ENCODE data around the gene PPP1R12A. TPM values are rescaled to one million over a fixed set of nuclear protein-coding genes. Genes with fewer than 3 reads are reported as not detected.

Gene PPP1R12A
- total RNA-seq, 1 experiment from 2014 or later = 69.9 TPM

DNA sequence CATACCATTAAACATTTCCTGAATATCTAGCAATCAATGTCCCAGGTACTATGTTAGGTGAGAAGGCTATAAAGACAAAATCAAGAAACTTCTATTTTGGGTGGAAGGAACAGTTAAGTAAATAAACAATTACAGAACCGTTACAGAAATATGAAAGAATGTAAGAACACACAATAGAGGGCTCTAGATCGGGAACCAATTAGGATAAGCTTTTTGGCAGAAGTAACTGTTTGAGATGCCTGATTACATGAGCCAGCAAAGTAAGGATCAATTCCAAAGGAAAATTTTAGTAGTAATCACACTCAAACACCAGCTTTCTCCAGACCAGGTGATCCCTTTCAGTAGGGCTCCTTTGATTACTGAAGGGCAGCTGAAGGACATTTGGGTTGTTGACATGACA lies 33.9 kb downstream of the PPP1R12A start:
- POLR2A ChIA-PET (ENCODE audit: unreplicated experiment) = no interaction called here
- 0 out of 2 replicates have a peak, but pooled peaks cover 6% of the 10 kb centered on the region for H3K36me3 ChIP-seq (ENCODE audit: low read depth)
- intact Hi-C loops (cut with micrococcal nuclease; ENCODE audit: unreplicated experiment) = no loop called here
- no peak overlapping the region for H3K27ac ChIP-seq
- H3K4me1 ChIP-seq (replicated peaks; ENCODE audit: insufficient read depth) = no peaks in the 10 kb centered on the region
- no peaks in the 10 kb centered on the region; the same call in 1 of the 2 replicates for H3K9me2 ChIP-seq (ENCODE audit: insufficient read depth)
- no peaks in the 10 kb centered on the region for H3K27me3 ChIP-seq (ENCODE audit: insufficient read depth, low read depth)
- H3F3A ChIP-seq (ENCODE audit: insufficient read depth, low read depth) = no peaks in the 10 kb centered on the region
- BruUV-seq (replicated peaks) = no TSS peak
- no peak overlapping the region for H3K4me3 ChIP-seq
- CTCF ChIA-PET = no interaction called here
- no peaks in the 10 kb centered on the region for H3K9me3 ChIP-seq (ENCODE audit: insufficient read depth, low read depth)
- H2AFZ ChIP-seq = no peak overlapping the region
- H4K20me1 ChIP-seq (ENCODE audit: insufficient read depth) = peaks cover 10% of the 10 kb centered on the region; the same call in 1 of the 2 replicates
- DNase-seq = no peak
- peaks cover 89% of the 10 kb centered on the region for H3K79me2 ChIP-seq (ENCODE audit: low read depth)
- H3K4me2 ChIP-seq = no peak overlapping the region
- TF ChIP-seq EZH2 (IDR thresholded peaks at IDR 0.05; ENCODE audit: low read depth) = no peak
- TF ChIP-seq, protein P1, sequence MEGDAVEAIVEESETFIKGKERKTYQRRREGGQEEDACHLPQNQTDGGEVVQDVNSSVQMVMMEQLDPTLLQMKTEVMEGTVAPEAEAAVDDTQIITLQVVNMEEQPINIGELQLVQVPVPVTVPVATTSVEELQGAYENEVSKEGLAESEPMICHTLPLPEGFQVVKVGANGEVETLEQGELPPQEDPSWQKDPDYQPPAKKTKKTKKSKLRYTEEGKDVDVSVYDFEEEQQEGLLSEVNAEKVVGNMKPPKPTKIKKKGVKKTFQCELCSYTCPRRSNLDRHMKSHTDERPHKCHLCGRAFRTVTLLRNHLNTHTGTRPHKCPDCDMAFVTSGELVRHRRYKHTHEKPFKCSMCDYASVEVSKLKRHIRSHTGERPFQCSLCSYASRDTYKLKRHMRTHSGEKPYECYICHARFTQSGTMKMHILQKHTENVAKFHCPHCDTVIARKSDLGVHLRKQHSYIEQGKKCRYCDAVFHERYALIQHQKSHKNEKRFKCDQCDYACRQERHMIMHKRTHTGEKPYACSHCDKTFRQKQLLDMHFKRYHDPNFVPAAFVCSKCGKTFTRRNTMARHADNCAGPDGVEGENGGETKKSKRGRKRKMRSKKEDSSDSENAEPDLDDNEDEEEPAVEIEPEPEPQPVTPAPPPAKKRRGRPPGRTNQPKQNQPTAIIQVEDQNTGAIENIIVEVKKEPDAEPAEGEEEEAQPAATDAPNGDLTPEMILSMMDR (conservative IDR thresholded peaks at IDR 0.05) = no peak

DNA sequence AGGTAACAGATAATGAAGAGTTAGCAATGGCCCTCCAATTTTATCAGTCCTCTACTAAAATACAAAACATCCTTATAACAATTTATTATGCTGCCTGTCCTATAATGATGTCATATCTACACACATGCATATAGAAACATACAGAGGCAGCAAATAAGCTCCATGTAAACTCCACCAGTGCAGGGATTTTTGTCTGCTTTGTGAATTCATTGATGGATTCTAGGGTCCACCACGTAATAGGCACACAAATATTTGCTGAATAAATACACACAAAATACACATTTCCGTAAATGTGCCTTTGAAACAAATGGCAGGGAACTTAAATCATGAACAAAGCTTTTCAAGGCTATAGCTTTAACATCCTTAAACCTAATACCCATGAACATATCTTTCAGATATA lies 34.7 kb downstream of the PPP1R12A start:
- no peak for DNase-seq
- Histone ChIP-seq H3K4me2 (no peak overlapping the region), H2AFZ (no peak overlapping the region), H4K20me1 (ENCODE audit: insufficient read depth) (peaks cover 4% of the 10 kb centered on the region; the same call in 1 of the 2 replicates), H3K4me3 (no peak overlapping the region), H3K27ac (no peak overlapping the region), H3K27me3 (ENCODE audit: insufficient read depth, low read depth) (no peaks in the 10 kb centered on the region), H3K36me3 (ENCODE audit: low read depth) (0 out of 2 replicates have a peak, but pooled peaks cover 6% of the 10 kb centered on the region), H3K79me2 (ENCODE audit: low read depth) (peaks cover 90% of the 10 kb centered on the region), H3K9me2 (ENCODE audit: insufficient read depth) (no peaks in the 10 kb centered on the region; the same call in 1 of the 2 replicates), H3F3A (ENCODE audit: insufficient read depth, low read depth) (no peaks in the 10 kb centered on the region), H3K9me3 (ENCODE audit: insufficient read depth, low read depth) (no peaks in the 10 kb centered on the region), H3K4me1 (replicated peaks; ENCODE audit: insufficient read depth) (no peaks in the 10 kb centered on the region)
- CTCF ChIA-PET = no interaction called here
- POLR2A ChIA-PET (ENCODE audit: unreplicated experiment) = no interaction called here
- no TSS peak for BruUV-seq (replicated peaks)
- TF ChIP-seq EZH2 (IDR thresholded peaks at IDR 0.05; ENCODE audit: low read depth) = no peak
- intact Hi-C loops (cut with micrococcal nuclease; ENCODE audit: unreplicated experiment) = no loop called here

DNA sequence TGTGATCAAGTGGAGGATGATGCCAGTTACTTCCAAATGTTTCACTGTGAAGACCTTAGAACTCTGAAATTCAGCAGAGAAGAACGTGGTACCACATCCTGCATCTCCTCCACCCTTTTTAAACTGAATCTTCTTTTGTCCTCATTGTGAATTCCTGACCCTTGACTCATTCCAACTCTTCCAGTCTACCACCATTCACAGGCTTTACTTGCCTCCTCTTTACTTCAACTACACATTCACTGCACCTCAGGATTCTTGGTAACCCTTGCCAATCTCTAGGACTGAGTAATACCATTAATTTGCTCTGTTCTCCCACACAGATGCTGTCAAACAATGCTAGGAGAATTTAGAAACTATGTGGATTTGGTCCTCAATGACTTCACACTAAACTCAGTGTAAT lies 37.3 kb downstream of the PPP1R12A start:
- ChIA-PET CTCF (no interaction called here), POLR2A (ENCODE audit: unreplicated experiment) (no interaction called here)
- Histone ChIP-seq H3K4me1 (replicated peaks; ENCODE audit: insufficient read depth) (no peaks in the 10 kb centered on the region), H3K4me3 (no peak overlapping the region), H3K27me3 (ENCODE audit: insufficient read depth, low read depth) (no peaks in the 10 kb centered on the region), H3F3A (ENCODE audit: insufficient read depth, low read depth) (no peaks in the 10 kb centered on the region), H3K36me3 (ENCODE audit: low read depth) (0 out of 2 replicates have a peak, but pooled peaks cover 6% of the 10 kb centered on the region), H3K27ac (no peak overlapping the region), H3K9me2 (ENCODE audit: insufficient read depth) (no peaks in the 10 kb centered on the region; the same call in 1 of the 2 replicates), H3K79me2 (ENCODE audit: low read depth) (peaks cover 78% of the 10 kb centered on the region), H4K20me1 (ENCODE audit: insufficient read depth) (peaks cover 4% of the 10 kb centered on the region; the same call in 1 of the 2 replicates), H3K4me2 (no peak overlapping the region), H2AFZ (no peak overlapping the region), H3K9me3 (ENCODE audit: insufficient read depth, low read depth) (no peaks in the 10 kb centered on the region)
- intact Hi-C loops (cut with micrococcal nuclease; ENCODE audit: unreplicated experiment) = no loop called here
- BruUV-seq (replicated peaks) = no TSS peak
- no peak for TF ChIP-seq EZH2 (IDR thresholded peaks at IDR 0.05; ENCODE audit: low read depth)
- TF ChIP-seq, protein P1 (conservative IDR thresholded peaks at IDR 0.05) = no peak
- peak; percentile 18 to 35 for DNase-seq

DNA sequence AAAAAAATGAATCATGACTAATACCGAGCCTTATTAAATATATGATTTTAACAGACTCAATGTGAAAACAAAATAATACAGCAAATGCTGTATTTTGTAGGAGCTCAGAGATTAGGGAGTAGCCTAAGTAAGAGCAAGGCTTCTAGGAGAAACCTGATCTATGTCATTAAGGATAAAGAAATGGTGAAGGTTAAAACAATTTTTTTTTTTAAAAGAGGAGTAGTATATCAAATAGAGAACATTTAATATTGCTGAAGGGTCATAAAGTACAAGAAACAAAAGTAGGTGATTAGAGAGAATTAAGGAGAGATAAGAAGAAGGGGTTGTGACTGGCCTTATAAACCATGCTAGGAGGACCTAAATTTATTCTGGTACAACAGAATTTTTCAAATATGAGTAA lies 39.1 kb downstream of the PPP1R12A start:
- Histone ChIP-seq H4K20me1 (ENCODE audit: insufficient read depth) (peaks cover under 1% of the 10 kb centered on the region; the same call in 1 of the 2 replicates), H3K36me3 (ENCODE audit: low read depth) (0 out of 2 replicates have a peak, but pooled peaks cover 6% of the 10 kb centered on the region), H3K4me3 (no peak overlapping the region), H3K4me2 (no peak overlapping the region), H3F3A (ENCODE audit: insufficient read depth, low read depth) (no peaks in the 10 kb centered on the region), H3K79me2 (ENCODE audit: low read depth) (peaks cover 72% of the 10 kb centered on the region), H2AFZ (no peak overlapping the region), H3K4me1 (replicated peaks; ENCODE audit: insufficient read depth) (no peaks in the 10 kb centered on the region), H3K9me2 (ENCODE audit: insufficient read depth) (no peaks in the 10 kb centered on the region; the same call in 1 of the 2 replicates), H3K27me3 (ENCODE audit: insufficient read depth, low read depth) (no peaks in the 10 kb centered on the region), H3K27ac (0 out of 2 replicates have a peak overlapping the region, but pooled peaks have one; percentile 7), H3K9me3 (ENCODE audit: insufficient read depth, low read depth) (no peaks in the 10 kb centered on the region)
- POLR2A ChIA-PET (ENCODE audit: unreplicated experiment) = interaction anchor here (0.6 kb wide), 1 partner anchor 1248 kb away, joined by 3 read pairs; no protein-coding TSS in a partner anchor
- CTCF ChIA-PET = interaction anchor here (0.7 kb wide), 1 partner anchor 294 kb away, joined by 4 read pairs; no protein-coding TSS in a partner anchor
- DNase-seq = no peak
- no peak for TF ChIP-seq EZH2 (IDR thresholded peaks at IDR 0.05; ENCODE audit: low read depth)
- TF ChIP-seq, protein P1 (conservative IDR thresholded peaks at IDR 0.05) = no peak
- intact Hi-C loops (cut with micrococcal nuclease; ENCODE audit: unreplicated experiment) = no loop called here
- no TSS peak for BruUV-seq (replicated peaks)

Data from PC-9 (cell line).